Erythroblast (primary cell): ENCODE data around the gene CAND1.

Experiments
- DNase-seq, 2 experiments: peaks; one replicate each; lab custom pipeline; 2025; lab: John Stamatoyannopoulos, UW
- GATA1 ChIP-seq: IDR thresholded peaks from 2 replicates; pipeline ENCODE4 v1.6.1; 2011; ENCODE audit warnings: low read depth, mild to moderate bottlenecking, control low read depth, low read length, moderate library complexity
- POLR2A ChIP-seq: IDR thresholded peaks from 2 replicates; pipeline ENCODE4 v1.6.1; 2011; ENCODE audit warnings: mild to moderate bottlenecking, low read length

The CAND1 gene

GRCh38 chr12:67299526-67299925 is 30.4 kb downstream of the CAND1 start:
- DNase-seq: no peak

GRCh38 chr12:67299926-67300325 is 30.8 kb downstream of the CAND1 start:
- no peak for DNase-seq
- TF ChIP-seq POLR2A: no peak
- no peak for TF ChIP-seq GATA1

More at GRCh38 chr12:67299526-67299925, 30.4 kb downstream of the CAND1 start:
- TF ChIP-seq GATA1: no peak
- TF ChIP-seq POLR2A: no peak

GRCh38 chr12:67302162-67302561 is 33.0 kb downstream of the CAND1 start:
- DNase-seq: no peak
- TF ChIP-seq GATA1 (no peak), POLR2A (no peak)

GRCh38 chr12:67305544-67305943 is 36.4 kb downstream of the CAND1 start:
- TF ChIP-seq GATA1: no peak
- no peak for TF ChIP-seq POLR2A
- DNase-seq: no peak

GRCh38 chr12:67306712-67307111 is 37.6 kb downstream of the CAND1 start:
- no peak for DNase-seq
- no peak for TF ChIP-seq POLR2A
- TF ChIP-seq GATA1: no peak

- no peak for DNase-seq
- TF ChIP-seq GATA1 (no peak), POLR2A (no peak)
These were observed 46.5 kb downstream of the CAND1 start for GRCh38 chr12:67315661-67316060.

- no peak for DNase-seq
- no peak for TF ChIP-seq GATA1
- no peak for TF ChIP-seq POLR2A
These were observed 49.6 kb downstream of the CAND1 start for GRCh38 chr12:67318786-67319185.

GRCh38 chr12:67319936-67320335 is 50.8 kb downstream of the CAND1 start:
- DNase-seq: no peak
- no peak for TF ChIP-seq GATA1
- no peak for TF ChIP-seq POLR2A

GRCh38 chr12:67320614-67321295 is 51.6 kb downstream of the CAND1 start:
- TF ChIP-seq GATA1 (no peak), POLR2A (no peak)
- no peak for DNase-seq

GRCh38 chr12:67322580-67322979 is 53.4 kb downstream of the CAND1 start:
- no peak for TF ChIP-seq POLR2A
- no peak for TF ChIP-seq GATA1
- no peak for DNase-seq

GRCh38 chr12:67323007-67323406 is 53.8 kb downstream of the CAND1 start:
- DNase-seq: no peak
- TF ChIP-seq GATA1: no peak
- no peak for TF ChIP-seq POLR2A

GRCh38 chr12:67326637-67327036 is 57.5 kb downstream of the CAND1 start:
- no peak for TF ChIP-seq POLR2A
- no peak for TF ChIP-seq GATA1
- DNase-seq: no peak

GRCh38 chr12:67327466-67327865 is 58.3 kb downstream of the CAND1 start:
- no peak for DNase-seq
- no peak for TF ChIP-seq POLR2A
- TF ChIP-seq GATA1: no peak

- DNase-seq: no peak
- TF ChIP-seq POLR2A (no peak), GATA1 (no peak)
These were observed 62.0 kb downstream of the CAND1 start for GRCh38 chr12:67331123-67331522.

- TF ChIP-seq POLR2A (no peak), GATA1 (no peak)
- DNase-seq: no peak
These were observed 62.7 kb downstream of the CAND1 start for GRCh38 chr12:67331828-67332227.

GRCh38 chr12:67333649-67334048 is 64.5 kb downstream of the CAND1 start:
- DNase-seq: no peak
- TF ChIP-seq POLR2A (no peak), GATA1 (no peak)
